Tibial nerve (tissue), 4 donors: Measurements from ENCODE around the gene TMED7.

Experiments
- EP300 ChIP-seq, 2 donors: sonication (generic); formaldehyde crosslinking; IDR thresholded peaks; one replicate each; pipeline ENCODE4 v1.6.1; 2017; ENCODE audit warnings: antibody characterized with exemption in 2 of 2, mild to moderate bottlenecking in 1 of 2
- POLR2A ChIP-seq, 2 donors: fragments of 450-650 bp; IDR thresholded peaks; one replicate each; pipeline ENCODE4 v1.6.1; 2017; ENCODE audit warnings: antibody characterized with exemption in 2 of 2, mild to moderate bottlenecking in 2 of 2, moderate library complexity in 2 of 2
- TF ChIP-seq, protein P1 (sequence below), 5 experiments: fragments of 200-600 bp in 3 of 5; fragments of 450-650 bp in 2 of 5; sonication (generic) in 3 of 5; IDR thresholded peaks; one replicate each; pipeline ENCODE4 v1.5.1; 2016 to 2019; ENCODE audit warnings: antibody characterized with exemption in 5 of 5, mild to moderate bottlenecking in 3 of 5, moderate library complexity in 2 of 5

DNA sequence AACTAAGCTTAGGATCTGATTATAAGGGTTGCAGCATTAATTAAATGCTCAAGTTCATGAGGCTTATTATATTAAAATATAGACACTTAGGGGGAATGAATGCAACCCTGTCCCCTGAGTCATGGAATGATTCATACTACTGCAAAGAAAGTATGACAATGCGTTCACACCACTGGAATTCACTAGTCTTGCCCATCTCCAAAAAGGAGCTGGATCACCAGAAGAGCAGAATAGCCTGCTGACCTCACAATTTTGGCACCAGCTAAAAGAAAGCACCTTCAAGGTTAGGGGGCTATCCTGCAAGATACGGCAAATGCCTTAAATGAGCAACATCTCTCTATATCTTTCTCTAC, 32.0 kb upstream of the TMED7 start:
- TF ChIP-seq, protein P1, sequence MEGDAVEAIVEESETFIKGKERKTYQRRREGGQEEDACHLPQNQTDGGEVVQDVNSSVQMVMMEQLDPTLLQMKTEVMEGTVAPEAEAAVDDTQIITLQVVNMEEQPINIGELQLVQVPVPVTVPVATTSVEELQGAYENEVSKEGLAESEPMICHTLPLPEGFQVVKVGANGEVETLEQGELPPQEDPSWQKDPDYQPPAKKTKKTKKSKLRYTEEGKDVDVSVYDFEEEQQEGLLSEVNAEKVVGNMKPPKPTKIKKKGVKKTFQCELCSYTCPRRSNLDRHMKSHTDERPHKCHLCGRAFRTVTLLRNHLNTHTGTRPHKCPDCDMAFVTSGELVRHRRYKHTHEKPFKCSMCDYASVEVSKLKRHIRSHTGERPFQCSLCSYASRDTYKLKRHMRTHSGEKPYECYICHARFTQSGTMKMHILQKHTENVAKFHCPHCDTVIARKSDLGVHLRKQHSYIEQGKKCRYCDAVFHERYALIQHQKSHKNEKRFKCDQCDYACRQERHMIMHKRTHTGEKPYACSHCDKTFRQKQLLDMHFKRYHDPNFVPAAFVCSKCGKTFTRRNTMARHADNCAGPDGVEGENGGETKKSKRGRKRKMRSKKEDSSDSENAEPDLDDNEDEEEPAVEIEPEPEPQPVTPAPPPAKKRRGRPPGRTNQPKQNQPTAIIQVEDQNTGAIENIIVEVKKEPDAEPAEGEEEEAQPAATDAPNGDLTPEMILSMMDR (IDR thresholded peaks at IDR 0.05): no peak
- no peak for TF ChIP-seq POLR2A (IDR thresholded peaks at IDR 0.05)
- no peak for TF ChIP-seq EP300 (IDR thresholded peaks at IDR 0.05)
